GM12875 (cell line): ENCODE data around the gene PGA4.
A peak's percentile ranks its signal among the peaks of the same experiment; 100 is the strongest.

Source experiments
- H3K4me3 ChIP-seq: one replicate; pipeline ENCODE4 v1.5.1; 2011; ENCODE audit warnings: low read depth, low read length, control low read depth
- TF ChIP-seq, protein P1 (sequence below): IDR thresholded peaks from 2 replicates; pipeline ENCODE4 v1.5.1; 2011; ENCODE audit warnings: low read depth, mild to moderate bottlenecking, control low read depth, inconsistent platforms, low read length, moderate library complexity, borderline replicate concordance; ENCODE audit not compliant: insufficient read depth

The PGA4 gene

DNA sequence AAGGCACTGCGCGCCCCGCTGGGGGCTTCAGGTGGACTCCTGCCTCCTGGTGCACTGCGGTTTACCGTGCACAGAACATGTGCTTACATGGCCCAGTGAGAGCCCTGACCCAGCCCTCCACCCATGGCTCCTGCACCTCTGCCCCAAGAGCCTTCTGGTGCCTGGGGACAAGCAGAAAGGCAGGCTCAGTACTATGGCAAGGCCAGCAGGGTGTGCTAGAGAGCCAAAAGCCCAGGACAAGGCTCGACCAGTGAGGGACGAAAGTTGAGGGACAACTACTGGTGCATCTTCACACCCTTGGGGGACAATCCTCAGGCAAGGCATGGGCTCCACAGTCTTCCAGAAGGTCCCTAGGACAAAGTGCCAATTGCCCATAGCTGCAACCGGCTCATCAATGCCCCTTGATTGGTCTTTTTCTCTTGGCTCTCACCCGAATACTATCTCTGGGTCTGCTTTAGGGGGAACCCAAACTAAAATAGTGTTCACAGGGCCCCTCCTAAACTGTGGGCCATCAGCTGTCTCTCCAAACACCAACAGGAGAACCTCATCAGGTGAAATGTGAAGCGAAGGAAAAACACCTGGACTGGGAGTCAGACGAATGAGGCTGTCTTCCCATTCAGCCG lies 32.4 kb downstream of the PGA4 start:
- TF ChIP-seq, protein P1, sequence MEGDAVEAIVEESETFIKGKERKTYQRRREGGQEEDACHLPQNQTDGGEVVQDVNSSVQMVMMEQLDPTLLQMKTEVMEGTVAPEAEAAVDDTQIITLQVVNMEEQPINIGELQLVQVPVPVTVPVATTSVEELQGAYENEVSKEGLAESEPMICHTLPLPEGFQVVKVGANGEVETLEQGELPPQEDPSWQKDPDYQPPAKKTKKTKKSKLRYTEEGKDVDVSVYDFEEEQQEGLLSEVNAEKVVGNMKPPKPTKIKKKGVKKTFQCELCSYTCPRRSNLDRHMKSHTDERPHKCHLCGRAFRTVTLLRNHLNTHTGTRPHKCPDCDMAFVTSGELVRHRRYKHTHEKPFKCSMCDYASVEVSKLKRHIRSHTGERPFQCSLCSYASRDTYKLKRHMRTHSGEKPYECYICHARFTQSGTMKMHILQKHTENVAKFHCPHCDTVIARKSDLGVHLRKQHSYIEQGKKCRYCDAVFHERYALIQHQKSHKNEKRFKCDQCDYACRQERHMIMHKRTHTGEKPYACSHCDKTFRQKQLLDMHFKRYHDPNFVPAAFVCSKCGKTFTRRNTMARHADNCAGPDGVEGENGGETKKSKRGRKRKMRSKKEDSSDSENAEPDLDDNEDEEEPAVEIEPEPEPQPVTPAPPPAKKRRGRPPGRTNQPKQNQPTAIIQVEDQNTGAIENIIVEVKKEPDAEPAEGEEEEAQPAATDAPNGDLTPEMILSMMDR = peak; percentile 98
- no peak overlapping the region for H3K4me3 ChIP-seq

DNA sequence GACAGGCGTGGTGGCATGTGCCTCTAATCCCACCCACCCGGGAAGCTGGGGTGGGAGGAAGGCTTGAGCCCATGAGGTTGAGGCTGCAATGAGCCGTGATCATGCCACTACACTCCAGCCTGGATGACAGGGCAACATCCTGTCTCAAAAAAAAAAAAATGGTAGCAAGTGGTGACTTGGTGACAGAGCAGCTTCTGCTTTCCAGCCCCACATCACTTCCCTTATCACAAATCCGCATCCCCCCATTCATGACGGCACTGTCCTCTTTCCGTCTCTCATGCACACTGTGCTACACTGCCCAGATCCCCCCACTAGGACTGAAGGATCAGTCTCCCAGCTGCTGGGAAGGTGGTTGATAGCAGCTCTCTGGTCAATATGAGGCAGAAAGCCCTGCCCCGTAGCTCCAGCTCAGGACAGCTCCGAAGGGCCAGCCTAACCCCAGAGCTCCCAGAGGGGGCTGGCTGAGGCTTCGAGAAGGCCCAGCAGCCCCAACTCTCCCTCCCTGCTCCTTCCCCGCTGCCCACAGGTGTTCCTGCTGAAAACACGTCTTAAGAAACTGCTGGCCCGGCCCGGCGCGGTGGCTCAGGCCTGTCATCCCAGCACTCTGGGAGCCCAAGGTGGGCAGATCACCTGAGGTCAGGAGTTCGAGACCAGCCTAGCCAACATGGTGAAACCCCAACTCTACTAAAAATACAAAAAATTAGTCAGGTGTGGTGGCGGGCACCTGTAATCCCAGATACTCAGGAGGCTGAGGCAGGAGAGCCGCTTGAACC lies 34.7 kb downstream of the PGA4 start:
- no peak overlapping the region for H3K4me3 ChIP-seq
- TF ChIP-seq, protein P1 = no peak

DNA sequence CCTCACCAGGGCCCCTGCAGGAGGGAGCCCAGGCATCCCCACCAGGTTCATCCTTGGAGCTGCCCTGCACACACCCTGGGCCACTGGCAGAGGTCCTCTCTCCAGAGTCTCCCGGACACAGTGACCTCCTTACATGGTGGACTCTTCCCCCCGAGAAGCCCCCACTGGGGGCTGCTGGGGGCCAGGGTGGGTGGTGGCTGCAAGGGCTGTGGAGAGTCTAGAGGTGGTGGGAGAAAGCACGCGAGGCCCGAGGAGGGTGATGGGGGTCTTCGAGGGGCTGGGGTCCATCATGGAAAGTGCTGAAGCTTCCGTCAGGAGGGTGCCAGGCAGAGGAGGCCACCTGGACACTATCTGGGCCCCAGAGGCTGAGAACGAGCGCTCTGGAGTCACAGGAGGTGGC lies 36.4 kb downstream of the PGA4 start:
- H3K4me3 ChIP-seq = no peak overlapping the region
- TF ChIP-seq, protein P1 = no peak

DNA sequence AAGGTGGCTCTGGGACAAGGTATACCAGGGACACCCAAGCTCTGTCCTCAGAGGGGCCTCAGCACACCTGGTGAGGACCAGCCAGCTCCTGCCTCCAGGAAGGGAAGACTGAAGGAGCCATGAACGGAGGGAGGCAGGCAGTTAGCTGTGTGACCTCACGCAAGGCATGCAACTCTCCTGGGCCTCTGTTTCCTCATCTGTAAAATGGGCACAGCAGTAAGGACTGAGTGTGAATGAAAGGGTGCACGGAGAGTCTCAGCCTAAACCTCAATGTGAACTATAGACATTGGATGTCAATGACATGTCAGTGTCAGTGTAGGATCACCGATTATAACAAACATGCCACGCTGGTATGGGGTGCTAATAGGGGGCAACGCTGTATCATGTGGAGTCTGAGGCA lies 37.2 kb downstream of the PGA4 start:
- no peak overlapping the region for H3K4me3 ChIP-seq
- TF ChIP-seq, protein P1 = no peak

DNA sequence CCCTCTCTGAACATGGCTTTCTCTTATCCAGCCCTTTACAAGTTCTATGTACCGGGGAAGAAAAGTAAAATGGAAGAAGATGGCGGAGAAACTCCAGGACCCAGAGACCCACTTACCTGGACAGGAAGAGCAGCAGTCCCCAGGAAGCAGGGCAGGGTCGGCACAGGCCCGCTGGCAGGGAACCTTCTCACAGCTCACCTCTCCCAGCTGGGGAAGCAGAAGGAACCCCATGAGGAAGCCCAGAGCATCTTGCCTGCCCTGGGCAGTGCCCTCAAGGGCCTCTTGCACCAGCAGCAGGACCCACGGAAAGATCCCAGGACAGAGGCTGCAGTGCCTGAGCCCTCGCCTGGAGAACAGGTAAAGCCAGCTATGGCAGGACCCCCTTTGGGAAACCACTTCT lies 42.2 kb downstream of the PGA4 start:
- TF ChIP-seq, protein P1 = no peak
- H3K4me3 ChIP-seq = no peak overlapping the region

DNA sequence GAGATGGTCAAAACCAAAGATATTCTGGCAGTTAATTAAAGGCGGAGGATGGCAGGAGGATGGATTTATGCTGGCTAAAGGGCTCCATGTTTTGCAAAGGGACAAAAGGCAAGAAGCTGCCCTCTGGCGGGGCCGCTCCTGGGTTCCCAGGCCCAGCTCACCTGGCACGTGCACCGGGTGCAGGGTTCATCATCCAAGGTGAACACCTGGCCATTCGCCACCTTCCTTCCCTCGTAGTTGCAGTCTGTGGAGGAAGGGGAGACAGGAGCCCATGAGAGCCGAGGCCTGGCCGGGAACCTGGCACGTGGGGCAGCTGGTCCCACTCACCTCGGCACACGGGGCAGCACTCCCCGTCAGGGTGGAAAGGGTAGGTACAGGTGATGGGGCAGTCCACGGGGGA lies 42.6 kb downstream of the PGA4 start:
- no peak overlapping the region for H3K4me3 ChIP-seq
- TF ChIP-seq, protein P1 = no peak

DNA sequence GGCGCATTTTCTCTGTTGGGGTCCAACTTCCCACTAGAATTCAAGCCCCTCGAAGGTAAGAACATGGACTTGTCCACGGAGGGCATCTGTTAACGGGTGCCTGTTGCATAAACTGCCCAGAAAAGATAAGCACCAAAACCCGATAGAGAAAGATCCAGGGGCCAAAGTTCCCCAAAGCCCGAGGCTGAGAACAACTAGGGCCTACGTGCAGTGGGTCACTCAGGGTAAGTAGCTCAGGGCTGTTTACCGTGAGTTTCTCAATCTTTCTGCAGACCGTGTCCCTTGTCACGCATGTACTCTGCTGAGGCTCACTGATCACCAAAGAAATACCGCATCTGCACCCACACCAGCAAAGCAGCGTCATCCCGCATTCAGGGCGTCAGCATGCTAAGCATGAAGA lies 43.2 kb downstream of the PGA4 start:
- no peak overlapping the region for H3K4me3 ChIP-seq
- TF ChIP-seq, protein P1 = no peak
